NCI-H69 (cell line): ENCODE data around the gene UHRF1.
"Not testable (repeated sequence)": the region's sequence is repeated elsewhere in the genome, so short reads cannot be mapped to it uniquely, and the experiment has no call there.

Experiments used
- DNase-seq: peaks from one replicate; lab custom pipeline; 2025; lab: John Stamatoyannopoulos, UW

The UHRF1 gene

GRCh38 chr19:4935444-4935843 is 26.1 kb downstream of the UHRF1 start:
- DNase-seq: no peak

GRCh38 chr19:4937060-4937459 is 27.8 kb downstream of the UHRF1 start:
- DNase-seq: no peak

GRCh38 chr19:4938461-4938860 is 29.2 kb downstream of the UHRF1 start:
- not testable (repeated sequence) for DNase-seq

- DNase-seq: no peak
Observed at GRCh38 chr19:4939466-4939865, 30.2 kb downstream of the UHRF1 start.

GRCh38 chr19:4941638-4942169 is 32.4 kb downstream of the UHRF1 start:
- not testable (repeated sequence) for DNase-seq

- not testable (repeated sequence) for DNase-seq
Observed at GRCh38 chr19:4950650-4951049, 41.3 kb downstream of the UHRF1 start.

GRCh38 chr19:4951656-4952055 is 42.4 kb downstream of the UHRF1 start:
- no peak for DNase-seq

- DNase-seq: no peak
Observed at GRCh38 chr19:4952945-4953344, 43.6 kb downstream of the UHRF1 start.

GRCh38 chr19:4954320-4955149 is 45.2 kb downstream of the UHRF1 start:
- DNase-seq: not testable (repeated sequence)

GRCh38 chr19:4955274-4955673 is 46.0 kb downstream of the UHRF1 start:
- DNase-seq: no peak

- DNase-seq: no peak
Observed at GRCh38 chr19:4957981-4958380, 48.7 kb downstream of the UHRF1 start.

- no peak for DNase-seq
Observed at GRCh38 chr19:4962085-4962619, 52.9 kb downstream of the UHRF1 start.

GRCh38 chr19:4965061-4965460 is 55.8 kb downstream of the UHRF1 start:
- DNase-seq: no peak

- DNase-seq: no peak
Observed at GRCh38 chr19:4966591-4966990, 57.3 kb downstream of the UHRF1 start.

GRCh38 chr19:4967738-4968461 is 58.6 kb downstream of the UHRF1 start:
- peak; percentile 59 for DNase-seq

- DNase-seq: peak; percentile 100
Observed at GRCh38 chr19:4968462-4969291, 59.4 kb downstream of the UHRF1 start, which contains the start of gene KDM4B. KDM4B (plus strand) TSS chr19:4969113; CDS start chr19:5032891, 63,778 bp downstream.

- no peak for DNase-seq
Observed at GRCh38 chr19:4969292-4969771, 60.0 kb downstream of the UHRF1 start.

GRCh38 chr19:4969772-4970531 is 60.7 kb downstream of the UHRF1 start:
- DNase-seq: peak; percentile 67

- DNase-seq: peak; percentile 67
Observed at GRCh38 chr19:4970558-4971423, 61.5 kb downstream of the UHRF1 start.

- peak; percentile 90 for DNase-seq
Observed at GRCh38 chr19:4971424-4971793, 62.1 kb downstream of the UHRF1 start.
